Mesothelial cell of epicardium (in vitro differentiated cells): Measurements from ENCODE around the gene SLC44A2. TPM values are rescaled to one million over a fixed set of nuclear protein-coding genes. Genes with fewer than 3 reads are reported as not detected.
A peak's percentile ranks its signal among the peaks of the same experiment; 100 is the strongest.

Experiments
- DNase-seq, 2 experiments: peaks; one replicate each; pipeline ENCODE4 v3.0.0; 2021; ENCODE audit warnings: low spot score in 2 of 2; ENCODE audit not compliant: unreplicated experiment in 2 of 2
- H3K27ac Mint-ChIP-seq: 2 replicates; pipeline ENCODE4 v1.8.0; 2021; ENCODE audit warnings: mixed read lengths
- H3K27me3 Mint-ChIP-seq: 2 replicates; pipeline ENCODE4 v1.8.0; 2021; ENCODE audit warnings: low read depth, mixed read lengths
- H3K36me3 Mint-ChIP-seq: 2 replicates; pipeline ENCODE4 v1.8.0; 2021; ENCODE audit warnings: mixed read lengths
- H3K4me1 Mint-ChIP-seq: 2 replicates; pipeline ENCODE4 v1.8.0; 2021; ENCODE audit warnings: mixed read lengths
- H3K4me3 Mint-ChIP-seq: 2 replicates; pipeline ENCODE4 v1.8.0; 2021; ENCODE audit warnings: mild to moderate bottlenecking, moderate library complexity, mixed read lengths
- H3K9me3 Mint-ChIP-seq: 2 replicates; pipeline ENCODE4 v1.8.0; 2021; ENCODE audit warnings: mixed read lengths
- total RNA-seq: library from RNA; stranded (reverse); gene quantifications from 3 replicates; pipeline ENCODE4 v1.2.1, GENCODE V29; 2021
- TF ChIP-seq, protein P1 (sequence below): fragments of 200-600 bp; sonication (generic); IDR thresholded peaks from one replicate; pipeline ENCODE4 v1.5.0; 2021; ENCODE audit warnings: antibody characterized with exemption; ENCODE audit not compliant: unreplicated experiment

Gene SLC44A2
- 340 to 349 TPM (median 342 TPM) in 3 replicates for total RNA-seq

DNA sequence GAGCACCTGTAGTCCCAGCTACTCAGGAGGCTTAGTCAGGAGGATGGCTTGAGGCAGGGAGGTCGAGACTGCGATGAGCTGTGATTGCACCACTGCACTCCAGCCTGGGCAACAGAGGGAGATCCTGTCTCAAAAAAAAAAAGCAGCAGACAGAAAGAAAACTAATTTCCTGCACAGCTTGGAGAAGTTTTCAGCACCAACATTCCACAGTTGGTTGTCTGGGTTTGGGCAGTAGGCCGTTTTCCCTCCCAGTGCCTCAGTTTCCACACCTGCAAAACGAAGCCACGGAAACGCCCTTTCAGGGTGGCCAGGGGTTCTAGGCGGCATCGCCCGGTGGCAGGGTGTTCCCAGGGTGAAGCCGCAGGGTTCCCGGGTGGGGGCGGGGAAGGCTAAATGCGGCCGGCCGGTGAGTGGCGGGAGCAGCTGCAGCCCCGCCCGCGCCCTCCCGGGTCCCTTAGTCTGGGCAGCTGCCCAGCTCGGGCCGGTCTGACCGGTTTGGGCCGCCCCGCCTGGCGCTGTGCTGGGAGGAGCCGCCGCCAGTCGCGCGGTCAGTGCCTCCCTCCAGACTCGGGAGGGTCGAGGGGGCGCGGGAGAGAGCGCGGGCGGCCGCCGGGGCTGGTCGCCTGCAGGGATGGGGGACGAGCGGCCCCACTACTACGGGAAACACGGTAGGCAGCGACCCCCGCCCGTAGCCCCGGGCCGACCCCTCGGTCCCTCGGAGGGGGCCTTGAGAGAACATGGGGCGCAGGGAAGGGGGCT is at the start of gene SLC44A2:
TSS of gene SLC44A2 (plus strand) at position 551 of the 759 bp plus-strand sequence. CDS start at position 632, 81 bp downstream.
- TF ChIP-seq, protein P1, sequence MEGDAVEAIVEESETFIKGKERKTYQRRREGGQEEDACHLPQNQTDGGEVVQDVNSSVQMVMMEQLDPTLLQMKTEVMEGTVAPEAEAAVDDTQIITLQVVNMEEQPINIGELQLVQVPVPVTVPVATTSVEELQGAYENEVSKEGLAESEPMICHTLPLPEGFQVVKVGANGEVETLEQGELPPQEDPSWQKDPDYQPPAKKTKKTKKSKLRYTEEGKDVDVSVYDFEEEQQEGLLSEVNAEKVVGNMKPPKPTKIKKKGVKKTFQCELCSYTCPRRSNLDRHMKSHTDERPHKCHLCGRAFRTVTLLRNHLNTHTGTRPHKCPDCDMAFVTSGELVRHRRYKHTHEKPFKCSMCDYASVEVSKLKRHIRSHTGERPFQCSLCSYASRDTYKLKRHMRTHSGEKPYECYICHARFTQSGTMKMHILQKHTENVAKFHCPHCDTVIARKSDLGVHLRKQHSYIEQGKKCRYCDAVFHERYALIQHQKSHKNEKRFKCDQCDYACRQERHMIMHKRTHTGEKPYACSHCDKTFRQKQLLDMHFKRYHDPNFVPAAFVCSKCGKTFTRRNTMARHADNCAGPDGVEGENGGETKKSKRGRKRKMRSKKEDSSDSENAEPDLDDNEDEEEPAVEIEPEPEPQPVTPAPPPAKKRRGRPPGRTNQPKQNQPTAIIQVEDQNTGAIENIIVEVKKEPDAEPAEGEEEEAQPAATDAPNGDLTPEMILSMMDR, result no peak
- H3K36me3 Mint-ChIP-seq, result peaks cover 14% of the 10 kb centered on the region
- H3K27ac Mint-ChIP-seq, result peak within 1 kb of the TSS; percentile 99
- no peaks in the 10 kb centered on the region for H3K27me3 Mint-ChIP-seq
- H3K4me1 Mint-ChIP-seq, result peaks cover 27% of the 10 kb centered on the region
- H3K9me3 Mint-ChIP-seq, result no peaks in the 10 kb centered on the region
- peak within 1 kb of the TSS; percentile 91 for H3K4me3 Mint-ChIP-seq
- peak; percentile 77 to 85 for DNase-seq

DNA sequence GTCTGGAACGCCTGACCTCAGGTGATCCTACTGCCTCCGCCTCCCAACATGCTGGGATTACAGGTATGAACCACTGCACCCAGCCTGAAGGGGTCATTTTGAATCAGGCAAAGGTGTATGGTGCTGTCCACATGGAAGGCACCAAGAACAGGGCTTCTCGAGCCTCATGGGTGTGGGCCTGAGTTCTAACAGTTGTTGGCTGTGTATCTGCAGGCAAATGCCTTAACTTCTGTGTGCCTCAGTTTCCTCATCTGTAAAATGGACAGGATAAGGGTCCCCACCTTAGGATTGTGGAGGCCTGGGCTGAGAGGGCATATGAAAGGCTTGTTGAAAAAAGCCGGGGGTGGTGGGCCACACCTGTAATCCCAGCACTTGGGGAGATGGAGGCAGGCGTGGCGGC is 47.4 kb upstream of the SLC44A2 start:
- TF ChIP-seq, protein P1, result no peak
- Mint-ChIP-seq H3K27ac (no peak overlapping the region), H3K36me3 (peaks cover 3% of the 10 kb centered on the region), H3K4me1 (peaks cover 3% of the 10 kb centered on the region), H3K4me3 (no peak overlapping the region), H3K27me3 (no peaks in the 10 kb centered on the region), H3K9me3 (no peaks in the 10 kb centered on the region)
- no peak for DNase-seq

DNA sequence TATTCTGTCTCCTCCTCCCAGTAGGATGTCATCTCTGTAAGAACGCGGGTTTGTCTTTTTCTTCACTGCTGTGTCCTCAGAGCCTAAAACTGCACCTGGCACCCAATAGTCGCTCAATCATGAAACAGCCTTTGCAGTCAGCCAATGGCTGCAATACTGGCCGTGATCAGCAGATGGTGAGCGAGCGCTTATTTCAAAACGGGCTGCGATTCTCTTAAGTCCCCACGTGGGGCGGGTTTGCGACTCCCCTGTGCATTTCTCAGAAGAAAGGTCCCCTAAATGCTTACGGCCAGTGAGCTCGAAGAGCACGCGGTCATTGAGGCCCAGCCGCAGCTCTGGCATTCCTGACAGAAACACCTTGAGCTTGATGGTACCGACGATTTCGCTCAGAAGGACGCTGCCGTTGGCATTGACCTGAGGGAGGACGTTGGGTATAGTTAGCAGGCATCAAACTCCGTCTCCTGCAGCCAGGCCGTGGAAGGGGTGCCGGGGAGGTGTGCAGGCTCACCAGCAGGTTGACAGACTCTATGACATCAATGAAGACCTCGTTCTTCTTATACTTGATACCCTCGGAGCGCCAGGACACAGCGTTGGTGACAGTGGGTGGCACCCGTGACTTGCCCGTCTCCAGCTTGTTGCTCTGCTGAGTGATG is 44.2 kb upstream of the SLC44A2 start:
- TF ChIP-seq, protein P1, result peak; percentile 88
- DNase-seq, result peak; percentile 71 to 88
- H3K4me3 Mint-ChIP-seq, result no peak overlapping the region
- peaks cover 6% of the 10 kb centered on the region for H3K27me3 Mint-ChIP-seq
- H3K4me1 Mint-ChIP-seq, result peaks cover 3% of the 10 kb centered on the region
- peak overlapping the region; percentile 27 for H3K27ac Mint-ChIP-seq
- peaks cover 3% of the 10 kb centered on the region for H3K36me3 Mint-ChIP-seq
- no peaks in the 10 kb centered on the region for H3K9me3 Mint-ChIP-seq

DNA sequence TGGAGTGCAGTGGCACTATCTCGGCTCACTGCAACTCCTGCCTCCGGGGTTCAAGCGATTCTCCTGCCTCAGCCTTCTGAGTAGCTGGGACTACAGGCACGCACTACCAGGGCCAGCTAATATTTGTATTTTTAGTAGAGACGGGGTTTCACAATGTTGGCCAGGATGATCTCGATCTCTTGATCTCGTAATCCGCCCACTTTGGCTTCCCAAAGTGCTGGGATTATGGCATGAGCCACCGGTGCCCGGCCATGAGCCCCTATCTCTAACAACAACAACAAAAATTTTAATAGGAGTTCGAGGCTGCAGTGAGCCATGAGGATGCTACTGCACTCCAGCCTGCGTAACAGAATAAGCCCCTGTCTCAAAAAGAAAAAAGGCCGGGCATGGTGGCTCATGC is 43.3 kb upstream of the SLC44A2 start:
- TF ChIP-seq, protein P1, result no peak
- H3K27ac Mint-ChIP-seq, result no peak overlapping the region
- H3K36me3 Mint-ChIP-seq, result peaks cover 3% of the 10 kb centered on the region
- H3K4me1 Mint-ChIP-seq, result peaks cover 7% of the 10 kb centered on the region
- DNase-seq, result no peak
- H3K4me3 Mint-ChIP-seq, result no peak overlapping the region
- H3K9me3 Mint-ChIP-seq, result no peaks in the 10 kb centered on the region
- H3K27me3 Mint-ChIP-seq, result peaks cover 14% of the 10 kb centered on the region

DNA sequence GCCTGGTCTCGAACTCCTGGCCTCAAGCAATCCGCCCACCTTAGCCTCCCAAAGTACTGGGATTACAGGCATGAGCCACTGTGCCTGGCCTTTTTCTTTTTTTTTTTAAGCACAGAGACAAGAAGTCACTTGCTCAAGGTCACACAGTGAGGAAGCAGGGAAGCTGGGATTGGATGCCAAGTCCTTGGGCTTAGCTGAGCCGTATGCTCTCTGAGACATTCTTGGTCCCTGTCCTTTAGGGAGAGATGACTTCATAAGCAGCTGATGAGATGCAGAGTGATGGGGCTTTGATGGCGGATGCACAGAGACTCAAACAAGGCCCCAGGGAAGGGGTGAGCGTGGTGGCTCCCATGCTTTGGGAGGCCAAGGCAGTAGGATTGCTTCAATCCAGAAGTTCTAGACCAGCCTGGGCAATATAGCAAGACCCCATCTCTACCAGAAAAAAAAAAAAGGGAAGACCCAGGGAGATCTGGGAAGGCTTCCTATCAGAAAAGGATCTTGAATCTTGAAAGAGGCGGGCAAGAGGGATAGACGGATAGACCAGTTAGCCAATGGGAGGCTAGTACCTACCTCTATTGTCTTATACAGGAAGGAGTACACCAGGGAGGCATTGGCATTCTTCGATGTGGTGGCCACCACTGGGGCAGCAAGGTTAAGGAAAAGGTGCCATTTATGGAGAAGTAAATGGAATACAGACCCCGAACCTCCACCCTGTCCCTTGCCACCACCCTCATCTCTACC is 42.1 kb upstream of the SLC44A2 start:
- DNase-seq, result no peak
- Mint-ChIP-seq H3K4me1 (peaks cover 5% of the 10 kb centered on the region), H3K4me3 (no peak overlapping the region), H3K36me3 (peaks cover 3% of the 10 kb centered on the region), H3K9me3 (no peaks in the 10 kb centered on the region), H3K27me3 (peaks cover 24% of the 10 kb centered on the region), H3K27ac (no peak overlapping the region)
- TF ChIP-seq, protein P1, result no peak
